HFFc6 (cell line): ENCODE data around the gene APOM. TPM values are rescaled to one million over a fixed set of nuclear protein-coding genes. Genes with fewer than 3 reads are reported as not detected.

Experiments
- DNase-seq: peaks from one replicate; pipeline ENCODE4 v3.0.0-alpha.2; 2018
- H3K27ac Mint-ChIP-seq: 2 replicates; pipeline ENCODE4 v1.8.0; 2020; ENCODE audit warnings: mild to moderate bottlenecking, mixed read lengths
- H3K27me3 Mint-ChIP-seq: 2 replicates; pipeline ENCODE4 v1.8.0; 2021; ENCODE audit warnings: mild to moderate bottlenecking, moderate library complexity, mixed read lengths; ENCODE audit not compliant: insufficient read depth
- H3K36me3 Mint-ChIP-seq: 2 replicates; pipeline ENCODE4 v1.8.0; 2021; ENCODE audit warnings: low read depth, mixed read lengths
- H3K4me1 Mint-ChIP-seq: 2 replicates; pipeline ENCODE4 v1.8.0; 2020; ENCODE audit warnings: low read depth, mixed read lengths
- H3K4me3 Mint-ChIP-seq: 2 replicates; pipeline ENCODE4 v1.8.0; 2020; ENCODE audit warnings: mild to moderate bottlenecking, moderate library complexity, mixed read lengths
- H3K9me3 Mint-ChIP-seq: 2 replicates; pipeline ENCODE4 v1.8.0; 2020; ENCODE audit warnings: mild to moderate bottlenecking, mixed read lengths
- CTCF ChIP-seq: fragments of 200-600 bp; sonication (generic); IDR thresholded peaks from 2 replicates; pipeline ENCODE4 v1.5.0; 2021; ENCODE audit warnings: antibody characterized with exemption, mild to moderate bottlenecking
- total RNA-seq, 6 experiments: library from RNA; stranded (reverse); fragmentation: NEBNext Ultra II Directional; extraction: Animal tissue kit (Norgen Biotek cat#: 25700); gene quantifications; 2 replicates in 1 of 6; 3 replicates in 5 of 6; pipeline ENCODE4 v1.2.3, GENCODE V29; 2021

Gene APOM
- total RNA-seq, 6 experiments from 2014 or later = 2.4 to 4.3 (median 2.8) TPM

GRCh38 chr6:31654574-31655348, 933 bp upstream of the APOM start:
- no peak for TF ChIP-seq CTCF
- Mint-ChIP-seq H3K4me3 (no peak overlapping the region), H3K4me1 (peaks cover 48% of the 10 kb centered on the region)

GRCh38 chr6:31657406-31658157, 1.9 kb downstream of the APOM start:
- DNase-seq = no peak
- Mint-ChIP-seq H3K9me3 (no peaks in the 10 kb centered on the region), H3K4me3 (peak overlapping the region; percentile 96), H3K27me3 (no peaks in the 10 kb centered on the region; the same call in none of the 2 replicates), H3K27ac (peak overlapping the region; percentile 47), H3K36me3 (peaks cover 36% of the 10 kb centered on the region), H3K4me1 (peaks cover 52% of the 10 kb centered on the region)
- TF ChIP-seq CTCF = no peak

More at GRCh38 chr6:31654574-31655348, 933 bp upstream of the APOM start:
- peaks cover 32% of the 10 kb centered on the region for H3K36me3 Mint-ChIP-seq
- no peak for DNase-seq
- H3K27ac Mint-ChIP-seq = no peak overlapping the region
- peaks cover 3% of the 10 kb centered on the region for H3K27me3 Mint-ChIP-seq
- H3K9me3 Mint-ChIP-seq = no peaks in the 10 kb centered on the region

GRCh38 chr6:31658158-31658688, 2.5 kb downstream of the APOM start:
- H3K9me3 Mint-ChIP-seq = no peaks in the 10 kb centered on the region
- H3K36me3 Mint-ChIP-seq = peaks cover 38% of the 10 kb centered on the region
- peak overlapping the region; percentile 45 for H3K27ac Mint-ChIP-seq
- DNase-seq = no peak
- TF ChIP-seq CTCF = no peak
- H3K4me1 Mint-ChIP-seq = peaks cover 51% of the 10 kb centered on the region
- H3K4me3 Mint-ChIP-seq = peak overlapping the region; percentile 96
- H3K27me3 Mint-ChIP-seq = no peaks in the 10 kb centered on the region; the same call in 1 of the 2 replicates

GRCh38 chr6:31658983-31659648, 3.4 kb downstream of the APOM start:
- peak overlapping the region; percentile 96 for H3K4me3 Mint-ChIP-seq
- no peaks in the 10 kb centered on the region; the same call in 1 of the 2 replicates for H3K27me3 Mint-ChIP-seq
- no peaks in the 10 kb centered on the region for H3K9me3 Mint-ChIP-seq
- peaks cover 45% of the 10 kb centered on the region for H3K36me3 Mint-ChIP-seq
- TF ChIP-seq CTCF = no peak
- DNase-seq = no peak
- peaks cover 60% of the 10 kb centered on the region for H3K4me1 Mint-ChIP-seq
- H3K27ac Mint-ChIP-seq = peak overlapping the region; percentile 83; the same call in 1 of the 2 replicates

GRCh38 chr6:31659649-31660380, 4.1 kb downstream of the APOM start:
- DNase-seq = no peak
- H3K4me1 Mint-ChIP-seq = peaks cover 67% of the 10 kb centered on the region
- no peak for TF ChIP-seq CTCF
- H3K27ac Mint-ChIP-seq = peak overlapping the region; percentile 83
- peak overlapping the region; percentile 96 for H3K4me3 Mint-ChIP-seq
- peaks cover 45% of the 10 kb centered on the region for H3K36me3 Mint-ChIP-seq
- no peaks in the 10 kb centered on the region for H3K9me3 Mint-ChIP-seq
- no peaks in the 10 kb centered on the region; the same call in 1 of the 2 replicates for H3K27me3 Mint-ChIP-seq
